Suprapubic skin (tissue), 3 donors: ENCODE measurements around the gene STIM1.

Source experiments
- CTCF ChIP-seq, 2 donors: fragments of 200-600 bp in 1 of 2; fragments of 450-650 bp in 1 of 2; sonication (generic) in 1 of 2; IDR thresholded peaks; one replicate each; pipeline ENCODE4 v1.5.1; 2016 to 2019; ENCODE audit warnings: antibody characterized with exemption in 2 of 2, mild to moderate bottlenecking in 1 of 2, moderate library complexity in 1 of 2
- POLR2A ChIP-seq, 2 donors: fragments of 450-650 bp; IDR thresholded peaks; one replicate each; pipeline ENCODE4 v1.6.1; 2017; ENCODE audit warnings: antibody characterized with exemption in 2 of 2, mild to moderate bottlenecking in 2 of 2, moderate library complexity in 2 of 2

- TF ChIP-seq POLR2A (IDR thresholded peaks at IDR 0.05) (no peak), CTCF (IDR thresholded peaks at IDR 0.05) (no peak)
Observed at GRCh38 chr11:3995949-3996554, 140.6 kb downstream of the STIM1 start.
